OCI-M1 (cell line): ENCODE data around the gene RPA1.

Source experiments
- DNase-seq: peaks from one replicate; lab custom pipeline; 2025; lab: John Stamatoyannopoulos, UW

The RPA1 gene

GRCh38 chr17:1942666-1943435 lies 113.0 kb downstream of the RPA1 start:
- DNase-seq = no peak

- no peak for DNase-seq
Measured at GRCh38 chr17:1943436-1943831, 113.6 kb downstream of the RPA1 start.

DNA sequence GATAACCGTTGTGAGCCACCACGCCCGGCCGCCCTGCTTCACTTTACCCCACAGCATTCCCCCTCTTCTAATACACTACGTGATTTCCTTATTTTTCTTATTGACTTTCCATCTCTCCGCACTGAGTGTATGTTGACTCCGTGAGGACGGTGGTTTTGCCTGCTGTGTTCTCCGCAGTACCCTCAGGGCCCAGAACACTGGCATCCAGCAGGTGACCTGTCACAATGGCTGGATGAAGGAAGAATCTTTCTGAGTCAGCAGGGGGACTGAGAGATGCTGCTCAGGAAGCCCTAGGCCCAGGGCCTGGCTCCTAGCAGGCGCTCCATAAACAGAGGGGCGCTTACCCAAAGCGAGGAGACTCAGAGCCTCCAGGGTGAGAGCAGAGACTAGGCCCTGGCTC lies 115.8 kb downstream of the RPA1 start:
- no peak for DNase-seq

DNA sequence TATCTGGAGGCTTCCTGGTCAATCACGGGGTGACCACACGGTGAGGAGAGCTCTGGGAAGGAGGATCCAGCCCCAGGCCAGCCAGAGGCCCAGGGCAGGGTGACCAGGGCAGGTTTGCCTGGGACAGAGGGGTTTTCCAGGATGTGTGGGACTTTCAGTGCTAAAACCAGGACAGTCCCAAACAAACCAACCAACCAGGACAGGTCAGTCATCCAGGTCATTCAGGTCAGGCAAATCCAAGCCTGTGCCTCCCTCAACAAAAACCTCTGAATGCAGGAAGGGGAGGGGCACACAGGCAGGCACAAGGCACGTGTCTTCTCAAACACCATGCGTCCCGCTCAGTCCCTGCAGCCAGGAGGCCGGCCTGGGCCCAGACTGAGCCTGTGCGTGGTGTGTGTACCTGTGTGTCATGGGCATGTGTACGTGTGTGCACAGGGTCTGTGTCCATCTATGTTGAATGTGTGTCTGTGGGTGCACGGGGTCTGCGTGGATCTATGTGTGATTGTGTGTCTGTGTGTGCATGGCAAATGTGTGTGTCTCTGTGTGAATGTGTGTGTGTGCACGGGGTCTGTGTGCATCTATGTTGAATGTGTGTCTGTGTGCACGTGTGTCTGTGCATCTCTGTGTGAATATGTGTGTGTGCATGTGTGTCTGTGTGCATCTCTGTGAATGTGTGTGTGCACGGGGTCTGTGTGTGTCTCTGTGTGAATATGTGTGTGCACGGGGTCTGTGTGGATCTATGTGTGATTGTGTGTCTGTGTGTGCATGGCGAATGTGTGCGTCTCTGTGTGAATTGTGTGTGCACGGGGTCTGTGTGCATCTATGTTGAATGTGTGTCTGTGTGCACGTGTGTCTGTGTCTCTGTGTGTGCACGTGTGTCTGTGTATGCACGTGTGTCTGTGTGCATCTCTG lies 116.5 kb downstream of the RPA1 start:
- DNase-seq = no peak

GRCh38 chr17:1947229-1947742 lies 117.5 kb downstream of the RPA1 start:
- no peak for DNase-seq

DNA sequence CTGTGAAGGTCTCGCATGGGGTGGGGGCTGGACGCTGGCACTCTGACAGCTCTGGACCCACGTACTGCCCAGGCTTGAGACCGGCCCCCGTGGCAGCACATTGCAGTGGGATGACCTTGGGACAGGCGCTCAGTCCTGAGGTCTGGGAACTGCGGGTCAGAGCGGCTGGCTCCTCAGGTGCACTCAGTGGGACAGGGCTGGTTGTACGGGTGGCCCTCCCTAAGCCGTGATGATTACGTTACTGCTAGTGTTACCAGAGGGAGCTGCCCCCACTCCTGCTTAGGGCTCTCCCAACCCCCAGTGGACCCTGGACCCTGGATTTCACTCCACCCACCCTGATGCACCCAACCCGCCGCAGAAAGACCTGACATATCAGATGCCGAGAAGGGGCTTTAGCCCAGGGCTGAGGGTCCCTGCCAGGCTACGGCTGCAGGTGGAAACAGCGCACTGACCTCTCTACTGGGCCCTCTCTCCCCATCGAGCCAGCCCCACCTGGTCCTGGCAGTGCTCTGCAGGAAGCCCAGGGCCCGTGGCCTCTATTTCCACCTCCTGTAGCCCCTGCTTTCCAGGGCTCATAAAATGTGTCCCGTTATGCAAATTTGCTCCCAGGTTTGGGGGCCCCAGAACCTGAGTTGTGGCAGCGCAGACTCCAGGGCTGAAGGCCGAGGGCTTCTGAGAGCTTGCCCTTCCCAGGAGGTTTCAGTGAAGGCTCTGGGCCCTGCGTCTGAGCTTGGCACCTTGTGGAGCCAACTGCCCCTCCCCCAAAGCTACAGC lies 118.1 kb downstream of the RPA1 start:
- DNase-seq = no peak

DNA sequence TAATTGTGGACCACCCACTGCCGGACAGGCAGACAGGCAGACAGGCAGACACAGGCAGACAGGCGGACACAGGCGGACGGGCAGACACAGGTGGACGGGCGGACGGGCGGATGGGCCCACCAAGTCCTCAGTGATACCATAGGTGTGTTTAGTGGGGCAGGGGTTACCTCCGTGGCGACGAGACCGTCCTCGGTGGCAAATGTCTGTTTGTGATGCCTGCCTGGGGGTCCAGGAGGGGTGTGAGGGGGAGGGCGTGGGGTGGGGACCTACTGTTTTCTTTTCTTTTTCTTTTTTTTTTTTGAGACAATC lies 118.7 kb downstream of the RPA1 start:
- no peak for DNase-seq
